HepG2 (cell line): ENCODE data around the gene STK39. TPM values are rescaled to one million over a fixed set of nuclear protein-coding genes. Genes with fewer than 3 reads are reported as not detected.
A peak's percentile ranks its signal among the peaks of the same experiment; 100 is the strongest.

Experiments used
- ATAC-seq: fragments of 200-7000 bp; cut with Tn5 transposase; 3 replicates; pipeline ENCODE4 v1.9.1; 2020; ENCODE audit warnings: mild to moderate bottlenecking, moderate library complexity
- BruUV-seq: library from RNA; stranded (reverse); fragments of 400-500 nt; replicated peaks from 2 replicates; lab custom pipeline; 2021; lab: Mats Ljungman, UMichigan
- CTCF ChIA-PET: fragments of 300-600 bp; formaldehyde crosslinking; extraction: SDS; loops from one replicate; lab custom pipeline; 2021; ENCODE audit warnings: low total read pairs, inconsistent platforms, low intra/inter-chr PET ratio; lab: Yijun Ruan, JAX
- POLR2A ChIA-PET: fragments of 350-600 bp; sonication (Branson Sonifier 250); formaldehyde crosslinking; loops from one replicate; lab custom pipeline; 2020; ENCODE audit warnings: antibody characterized with exemption, inconsistent platforms; lab: Yijun Ruan, JAX
- DNase-seq: peaks from one replicate; pipeline ENCODE4 v3.0.0-alpha.2; 2015; ENCODE audit warnings: low spot score
- FAIRE-seq: peaks from 3 replicates; lab custom pipeline; 2011; peaks lifted over from hg19 to GRCh38; lab: Jason Lieb, UNC
- H2AFZ ChIP-seq: one replicate; pipeline ENCODE4 v1.6.1; 2011; ENCODE audit warnings: low read length, inconsistent platforms
- H3K27ac ChIP-seq: fragments of 300-600 bp; 3 replicates; pipeline ENCODE4 v1.8.0; 2011; ENCODE audit warnings: mixed run types, mild to moderate bottlenecking, mixed read lengths, low read length, inconsistent platforms; ENCODE audit not compliant: insufficient read depth; ENCODE audit errors: extremely low read length
- H3K27me3 ChIP-seq, 2 experiments: fragments of 200-600 bp in 1 of 2; 2 replicates in 1 of 2; 3 replicates in 1 of 2; pipeline versions ENCODE4 v1.6.0 to v1.8.0; 2011; ENCODE audit warnings: low read length in 2 of 2, mild to moderate bottlenecking in 2 of 2, moderate library complexity in 2 of 2, inconsistent platforms in 1 of 2; ENCODE audit not compliant: insufficient read depth in 2 of 2, control insufficient read depth in 1 of 2
- H3K36me3 ChIP-seq, 2 experiments: fragments of 200-600 bp in 1 of 2; replicated peaks in 1 of 2; 2 replicates in 1 of 2; 3 replicates in 1 of 2; pipeline versions ENCODE4 v1.5.1 to v1.8.0; 2011; ENCODE audit warnings: low read length in 2 of 2, inconsistent platforms in 1 of 2; ENCODE audit not compliant: insufficient read depth in 2 of 2, control insufficient read depth in 1 of 2
- H3K4me1 ChIP-seq: 2 replicates; pipeline ENCODE4 v1.5.1; 2012; ENCODE audit warnings: low read length, inconsistent platforms; ENCODE audit not compliant: insufficient read depth
- H3K4me2 ChIP-seq: 2 replicates; pipeline ENCODE4 v1.6.0; 2011; ENCODE audit warnings: low read depth, low read length, inconsistent platforms
- H3K4me3 ChIP-seq, 3 experiments: fragments of 200-600 bp in 1 of 3; sonication (generic), shearing (Covaris generic) in 1 of 3; replicated peaks in 1 of 3; 2 replicates each; pipeline ENCODE4 v1.5.1; 2011 to 2016; ENCODE audit warnings: low read length in 3 of 3, inconsistent platforms in 2 of 3, low read depth in 2 of 3, mild to moderate bottlenecking in 2 of 3, control low read depth in 1 of 3, mixed read lengths in 1 of 3; ENCODE audit not compliant: insufficient read depth in 1 of 3
- H3K79me2 ChIP-seq: one replicate; pipeline ENCODE4 v1.6.1; 2011; ENCODE audit warnings: low read length, inconsistent platforms; ENCODE audit not compliant: insufficient read depth
- H3K9ac ChIP-seq: 2 replicates; pipeline ENCODE4 v1.6.0; 2011; ENCODE audit warnings: mild to moderate bottlenecking, low read depth, low read length, inconsistent platforms; ENCODE audit not compliant: insufficient read depth
- H3K9me3 ChIP-seq: 2 replicates; pipeline ENCODE4 v1.5.1; 2012; ENCODE audit warnings: mild to moderate bottlenecking, low read length
- H4K20me1 ChIP-seq: 2 replicates; pipeline ENCODE4 v1.6.0; 2011; ENCODE audit warnings: inconsistent platforms, mild to moderate bottlenecking, low read length, moderate library complexity; ENCODE audit not compliant: insufficient read depth
- ATF1 ChIP-seq: IDR thresholded peaks from 2 replicates; pipeline ENCODE4 v1.6.1; 2016; ENCODE audit warnings: mild to moderate bottlenecking, control low read depth
- CENPT ChIP-seq: sonication (generic); formaldehyde crosslinking; IDR thresholded peaks from 2 replicates; pipeline ENCODE4 v1.8.0; 2022; ENCODE audit warnings: low read depth, mild to moderate bottlenecking, moderate library complexity, missing genetic modification reagents
- CREB1 ChIP-seq, 2 experiments: fragments of 450-650 bp in 1 of 2; IDR thresholded peaks; 2 replicates each; pipeline ENCODE4 v1.6.1; 2016 to 2017; ENCODE audit warnings: control low read depth in 1 of 2, mild to moderate bottlenecking in 1 of 2, missing compliant biosample characterization in 1 of 2, missing genetic modification characterization in 1 of 2
- EP300 ChIP-seq, 3 experiments: sonication (generic) in 1 of 3; formaldehyde crosslinking in 1 of 3; IDR thresholded peaks; 2 replicates each; pipeline versions ENCODE4 v1.5.1 to v1.6.1; 2011 to 2020; ENCODE audit warnings: low read depth in 2 of 3, low read length in 2 of 3, borderline replicate concordance in 1 of 3, improper control_type of control experiment in 1 of 3, mild to moderate bottlenecking in 1 of 3, missing genetic modification reagents in 1 of 3, moderate library complexity in 1 of 3
- HDAC6 ChIP-seq: fragments of 200-600 bp; sonication (generic); IDR thresholded peaks from 2 replicates; pipeline ENCODE4 v1.7.0; 2017; ENCODE audit warnings: mild to moderate bottlenecking, antibody characterized with exemption, low read length, low read depth
- HMGA1 ChIP-seq: sonication (generic); formaldehyde crosslinking; conservative IDR thresholded peaks from 2 replicates; pipeline ENCODE4 v1.4.0; 2020; ENCODE audit warnings: missing genetic modification reagents
- NBN ChIP-seq: fragments of 450-650 bp; conservative IDR thresholded peaks from 2 replicates; pipeline ENCODE4 v1.6.1; 2017
- NCOA5 ChIP-seq: sonication (generic); formaldehyde crosslinking; IDR thresholded peaks from 2 replicates; pipeline ENCODE4 v1.4.0; 2020; ENCODE audit warnings: missing genetic modification reagents
- PHB2 ChIP-seq: fragments of 450-650 bp; IDR thresholded peaks from 2 replicates; pipeline ENCODE4 v1.6.1; 2018; ENCODE audit not compliant: partially characterized antibody
- RFX1 ChIP-seq: fragments of 450-650 bp; IDR thresholded peaks from 2 replicates; pipeline ENCODE4 v1.6.1; 2017
- ZBTB7A ChIP-seq: sonication (generic); formaldehyde crosslinking; IDR thresholded peaks from 2 replicates; pipeline ENCODE4 v1.8.0; 2022; ENCODE audit warnings: mild to moderate bottlenecking, missing genetic modification reagents
- ZNF33B ChIP-seq: sonication (generic); formaldehyde crosslinking; IDR thresholded peaks from 2 replicates; pipeline ENCODE4 v1.5.1; 2020; ENCODE audit warnings: mild to moderate bottlenecking, missing genetic modification reagents
- ZNF430 ChIP-seq: sonication (generic); formaldehyde crosslinking; IDR thresholded peaks from 2 replicates; pipeline ENCODE4 v1.9.0; 2021; ENCODE audit warnings: mild to moderate bottlenecking, missing genetic modification reagents
- ZNF431 ChIP-seq: sonication (generic); formaldehyde crosslinking; IDR thresholded peaks from 2 replicates; pipeline ENCODE4 v1.9.0; 2022; ENCODE audit warnings: missing genetic modification reagents, low read depth, mild to moderate bottlenecking, borderline replicate concordance
- ZNF781 ChIP-seq: sonication (generic); formaldehyde crosslinking; IDR thresholded peaks from 2 replicates; pipeline ENCODE4 v1.5.1; 2020; ENCODE audit warnings: borderline replicate concordance, mild to moderate bottlenecking, missing genetic modification reagents; ENCODE audit errors: not compliant biosample characterization
- WGBS: methylation state at CpG from one replicate; pipeline ENCODE4 v1.1.6; 2017; ENCODE audit warnings: low lambda C conversion rate; 5-methylcytosine and 5-hydroxymethylcytosine counted together
- in situ Hi-C: cut with HindIII; loops from 2 replicates; pipeline ENCODE4 v1.10.0; 2017; ENCODE audit warnings: low pct_unique_long_range_greater_than_20kb; ENCODE audit not compliant: extremely low pct_ligation_motif_present
- intact Hi-C: fragments of 100-400 bp; cut with micrococcal nuclease; formaldehyde crosslinking; loops from one replicate; pipeline ENCODE4 v1.10.0; 2022; ENCODE audit not compliant: unreplicated experiment
- polyA plus RNA-seq, 8 experiments: library from polyadenylated mRNA; depleted of rRNA in 3 of 8; stranded (reverse) in 7 of 8; unstranded in 1 of 8; fragments of >200 nt; fragmentation: Illumina TruSeq in 4 of 8; extraction: Trizol in 4 of 8; gene quantifications; 2 replicates each; pipeline versions ENCODE4 v1.2.1 to v1.2.3, GENCODE V29; 2011 to 2016; ENCODE audit warnings: low read depth in 4 of 8, missing spikeins in 1 of 8, mixed read lengths in 1 of 8; ENCODE audit not compliant: insufficient read depth in 1 of 8
- total RNA-seq, 5 experiments: library from RNA; depleted of rRNA; stranded (reverse); fragments of >200 nt; fragmentation: Illumina TruSeq; extraction: Trizol; gene quantifications; 2 replicates each; pipeline ENCODE4 v1.2.3, GENCODE V29; 2016; ENCODE audit warnings: low read depth in 1 of 5
- TF ChIP-seq, protein P1 (sequence below): IDR thresholded peaks from 2 replicates; pipeline ENCODE4 v1.6.1; 2016; ENCODE audit warnings: missing genetic modification reagents, missing compliant biosample characterization
- TF ChIP-seq, protein P2 (sequence below): sonication (generic); formaldehyde crosslinking; IDR thresholded peaks from 2 replicates; pipeline ENCODE4 v1.5.0; 2020; ENCODE audit warnings: missing genetic modification reagents
- TF ChIP-seq, protein P3 (sequence below): sonication (generic); formaldehyde crosslinking; IDR thresholded peaks from 2 replicates; pipeline ENCODE4 v1.8.1; 2023; ENCODE audit warnings: mild to moderate bottlenecking, inconsistent platforms, moderate library complexity, missing genetic modification reagents, borderline replicate concordance
- TF ChIP-seq, protein P4 (sequence below): sonication (generic); formaldehyde crosslinking; IDR thresholded peaks from 2 replicates; pipeline ENCODE4 v1.4.0; 2020; ENCODE audit warnings: missing genetic modification reagents, borderline replicate concordance
- TF ChIP-seq, protein P5 (sequence below): sonication (generic); formaldehyde crosslinking; IDR thresholded peaks from 2 replicates; pipeline ENCODE4 v1.4.0; 2020; ENCODE audit warnings: missing genetic modification reagents

The STK39 gene
- total and polyA plus RNA-seq, 2 of the 13 experiments (the other 11 are each of a cell fraction or from before 2014, with no cell fraction given), result 27.3 to 38.4 TPM

DNA sequence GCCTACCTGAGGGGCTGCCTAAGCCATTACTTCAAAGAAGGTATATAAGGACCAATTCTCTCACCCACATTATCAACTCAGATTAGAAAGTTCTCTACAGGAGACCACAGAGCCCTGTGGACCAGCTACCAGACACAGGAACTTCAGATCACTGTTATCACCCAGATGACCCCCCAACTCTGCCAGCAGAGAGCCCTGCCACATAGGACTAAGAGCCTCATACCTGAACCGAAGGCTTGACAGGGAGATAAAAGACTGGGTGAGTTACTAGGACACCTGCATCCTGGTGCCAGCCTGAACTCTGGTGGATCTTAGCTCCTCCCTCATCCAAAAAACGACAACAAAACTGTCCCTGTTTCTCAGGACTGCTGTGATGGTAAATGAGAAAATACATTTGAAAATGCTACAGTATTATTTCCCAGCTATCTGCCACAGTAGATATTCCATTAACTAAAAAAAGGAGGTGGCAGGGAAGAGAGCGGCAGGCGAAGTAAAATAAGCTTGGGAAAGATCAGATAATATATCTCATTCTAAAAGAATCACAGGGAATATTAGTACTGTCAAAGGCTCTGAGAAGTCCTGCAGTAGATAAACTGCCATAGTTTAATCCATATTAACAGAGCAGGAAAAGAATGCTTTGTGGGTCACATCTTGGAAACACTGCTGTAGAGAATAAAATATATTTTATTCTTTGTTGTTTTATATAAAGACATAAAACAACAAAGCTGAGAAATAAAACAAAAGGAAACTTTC lies 79.7 kb downstream of the STK39 start:
- WGBS, result 61% methylated on average over 4 of the region's 4 CpGs
- peaks cover 62% of the 10 kb centered on the region for H3K4me1 ChIP-seq
- no peaks in the 10 kb centered on the region for H3K27me3 ChIP-seq
- H3K4me3 ChIP-seq, result no peak overlapping the region; a peak in 1 of 6 replicates
- intact Hi-C loops, result loop anchor here (1.0 to 5.0 kb wide), 6 partner anchors 14 to 125 kb away; partner anchors contain the start of gene STK39
- DNase-seq (no peak), ATAC-seq (peak; percentile 42), FAIRE-seq (no peak)
- no peaks in the 10 kb centered on the region for H4K20me1 ChIP-seq
- POLR2A ChIA-PET, result interaction anchor here (0.9 to 2.9 kb wide), 5 partner anchors 13 to 24 kb away, joined by 3 to 23 read pairs (median 9); no protein-coding TSS in a partner anchor
- peaks cover 13% of the 10 kb centered on the region for H3K79me2 ChIP-seq
- no peaks in the 10 kb centered on the region for H3K9me3 ChIP-seq
- in situ Hi-C loops, result no loop called here
- no peak overlapping the region for H2AFZ ChIP-seq
- CTCF ChIA-PET, result no interaction called here
- BruUV-seq, result no TSS peak
- H3K27ac ChIP-seq, result peak overlapping the region; percentile 80
- H3K9ac ChIP-seq, result peak overlapping the region; percentile 50
- peaks cover 0 to 33% of the 10 kb centered on the region in 2 experiments; a peak in 3 of 5 replicates for H3K36me3 ChIP-seq
- peak overlapping the region; percentile 48 for H3K4me2 ChIP-seq
- TF ChIP-seq ATF1 (CRISPR knock-in tag) (0 out of 2 replicates have a peak, but pooled peaks have one; percentile 2), RFX1 (no peak), CREB1 (IDR thresholded peaks at IDR 0.05) (no peak), CREB1 (CRISPR knock-in tag; IDR thresholded peaks at IDR 0.05) (peak; percentile 5), ZNF781 (CRISPR knock-in tag) (no peak), CENPT (CRISPR knock-in tag) (no peak), PHB2 (no peak), HDAC6 (no peak), NBN (no peak), ZNF431 (no peak), HMGA1 (CRISPR knock-in tag) (no peak), EP300 (IDR thresholded peaks at IDR 0.05; ENCODE audit: low read depth in 2 of 2, low read length in 2 of 2) (no peak), EP300 (CRISPR knock-in tag; IDR thresholded peaks at IDR 0.05; ENCODE audit: borderline replicate concordance) (no peak), ZNF33B (CRISPR knock-in tag) (no peak), NCOA5 (CRISPR knock-in tag) (no peak), ZBTB7A (no peak), ZNF430 (CRISPR knock-in tag) (no peak)
- TF ChIP-seq, protein P1, sequence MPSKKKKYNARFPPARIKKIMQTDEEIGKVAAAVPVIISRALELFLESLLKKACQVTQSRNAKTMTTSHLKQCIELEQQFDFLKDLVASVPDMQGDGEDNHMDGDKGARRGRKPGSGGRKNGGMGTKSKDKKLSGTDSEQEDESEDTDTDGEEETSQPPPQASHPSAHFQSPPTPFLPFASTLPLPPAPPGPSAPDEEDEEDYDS (CRISPR knock-in tag), result no peak
- TF ChIP-seq, protein P2, sequence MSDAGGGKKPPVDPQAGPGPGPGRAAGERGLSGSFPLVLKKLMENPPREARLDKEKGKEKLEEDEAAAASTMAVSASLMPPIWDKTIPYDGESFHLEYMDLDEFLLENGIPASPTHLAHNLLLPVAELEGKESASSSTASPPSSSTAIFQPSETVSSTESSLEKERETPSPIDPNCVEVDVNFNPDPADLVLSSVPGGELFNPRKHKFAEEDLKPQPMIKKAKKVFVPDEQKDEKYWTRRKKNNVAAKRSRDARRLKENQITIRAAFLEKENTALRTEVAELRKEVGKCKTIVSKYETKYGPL (CRISPR knock-in tag), result 0 out of 2 replicates have a peak, but pooled peaks have one; percentile 23
- TF ChIP-seq, protein P3, sequence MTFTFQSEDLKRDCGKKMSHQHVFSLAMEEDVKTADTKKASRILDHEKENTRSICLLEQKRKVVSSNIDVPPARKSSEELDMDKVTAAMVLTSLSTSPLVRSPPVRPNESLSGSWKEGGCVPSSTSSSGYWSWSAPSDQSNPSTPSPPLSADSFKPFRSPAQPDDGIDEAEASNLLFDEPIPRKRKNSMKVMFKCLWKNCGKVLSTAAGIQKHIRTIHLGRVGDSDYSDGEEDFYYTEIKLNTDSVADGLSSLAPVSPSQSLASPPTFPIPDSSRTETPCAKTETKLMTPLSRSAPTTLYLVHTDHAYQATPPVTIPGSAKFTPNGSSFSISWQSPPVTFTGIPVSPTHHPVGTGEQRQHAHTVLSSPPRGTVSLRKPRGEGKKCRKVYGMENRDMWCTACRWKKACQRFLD (CRISPR knock-in tag), result no peak
- TF ChIP-seq, protein P4, sequence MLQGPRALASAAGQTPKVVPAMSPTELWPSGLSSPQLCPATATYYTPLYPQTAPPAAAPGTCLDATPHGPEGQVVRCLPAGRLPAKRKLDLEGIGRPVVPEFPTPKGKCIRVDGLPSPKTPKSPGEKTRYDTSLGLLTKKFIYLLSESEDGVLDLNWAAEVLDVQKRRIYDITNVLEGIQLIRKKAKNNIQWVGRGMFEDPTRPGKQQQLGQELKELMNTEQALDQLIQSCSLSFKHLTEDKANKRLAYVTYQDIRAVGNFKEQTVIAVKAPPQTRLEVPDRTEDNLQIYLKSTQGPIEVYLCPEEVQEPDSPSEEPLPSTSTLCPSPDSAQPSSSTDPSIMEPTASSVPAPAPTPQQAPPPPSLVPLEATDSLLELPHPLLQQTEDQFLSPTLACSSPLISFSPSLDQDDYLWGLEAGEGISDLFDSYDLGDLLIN (CRISPR knock-in tag), result no peak
- TF ChIP-seq, protein P5, sequence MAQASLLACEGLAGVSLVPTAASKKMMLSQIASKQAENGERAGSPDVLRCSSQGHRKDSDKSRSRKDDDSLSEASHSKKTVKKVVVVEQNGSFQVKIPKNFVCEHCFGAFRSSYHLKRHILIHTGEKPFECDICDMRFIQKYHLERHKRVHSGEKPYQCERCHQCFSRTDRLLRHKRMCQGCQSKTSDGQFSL (CRISPR knock-in tag), result no peak
